Pons (tissue), 1 donor: ENCODE data around the gene TDRD5.
A peak's percentile ranks its signal among the peaks of the same experiment; 100 is the strongest.
"Not testable (repeated sequence)": the region's sequence is repeated elsewhere in the genome, so short reads cannot be mapped to it uniquely, and the experiment has no call there.

Source experiments
- DNase-seq: peaks from one replicate; pipeline ENCODE4 v3.0.0-alpha.2; 2016; ENCODE audit warnings: low spot score

TDRD5 gene

GRCh38 chr1:179599623-179600249 lies 8.1 kb downstream of the TDRD5 start:
- no peak for DNase-seq

GRCh38 chr1:179601093-179601492 lies 9.5 kb downstream of the TDRD5 start:
- DNase-seq: no peak

GRCh38 chr1:179612361-179612760 lies 20.7 kb downstream of the TDRD5 start:
- DNase-seq: no peak

GRCh38 chr1:179630719-179631118 lies 39.1 kb downstream of the TDRD5 start:
- DNase-seq: no peak

- no peak for DNase-seq
Observed at GRCh38 chr1:179632868-179633267, 41.2 kb downstream of the TDRD5 start.

GRCh38 chr1:179637211-179637860 lies 45.7 kb downstream of the TDRD5 start:
- no peak for DNase-seq

- DNase-seq: no peak
Observed at GRCh38 chr1:179661018-179661417, 69.4 kb downstream of the TDRD5 start.

- no peak for DNase-seq
Observed at GRCh38 chr1:179663810-179664209, 72.2 kb downstream of the TDRD5 start.

- DNase-seq: no peak
Observed at GRCh38 chr1:179677882-179678281, 86.2 kb downstream of the TDRD5 start.

- DNase-seq: not testable (repeated sequence)
Observed at GRCh38 chr1:179694530-179694929, 102.9 kb downstream of the TDRD5 start.

GRCh38 chr1:179702946-179703539 lies 111.4 kb downstream of the TDRD5 start:
- DNase-seq: no peak

- DNase-seq: peak; percentile 64
Observed at GRCh38 chr1:179706339-179706941, 114.8 kb downstream of the TDRD5 start.

GRCh38 chr1:179707406-179707805 lies 115.8 kb downstream of the TDRD5 start:
- DNase-seq: no peak

GRCh38 chr1:179708434-179709195 lies 117.0 kb downstream of the TDRD5 start:
- no peak for DNase-seq

- no peak for DNase-seq
Observed at GRCh38 chr1:179709841-179710329, 118.3 kb downstream of the TDRD5 start.

- DNase-seq: no peak
Observed at GRCh38 chr1:179714159-179714558, 122.5 kb downstream of the TDRD5 start.

GRCh38 chr1:179714623-179715022 lies 123.0 kb downstream of the TDRD5 start:
- no peak for DNase-seq

GRCh38 chr1:179719272-179719671 lies 127.6 kb downstream of the TDRD5 start:
- DNase-seq: no peak

GRCh38 chr1:179728271-179728670 lies 136.6 kb downstream of the TDRD5 start:
- DNase-seq: no peak

- no peak for DNase-seq
Observed at GRCh38 chr1:179729881-179730280, 138.2 kb downstream of the TDRD5 start.

GRCh38 chr1:179731643-179732042 lies 140.0 kb downstream of the TDRD5 start:
- DNase-seq: no peak
